ENCODE measurements around the gene IL10RB.

DNA sequence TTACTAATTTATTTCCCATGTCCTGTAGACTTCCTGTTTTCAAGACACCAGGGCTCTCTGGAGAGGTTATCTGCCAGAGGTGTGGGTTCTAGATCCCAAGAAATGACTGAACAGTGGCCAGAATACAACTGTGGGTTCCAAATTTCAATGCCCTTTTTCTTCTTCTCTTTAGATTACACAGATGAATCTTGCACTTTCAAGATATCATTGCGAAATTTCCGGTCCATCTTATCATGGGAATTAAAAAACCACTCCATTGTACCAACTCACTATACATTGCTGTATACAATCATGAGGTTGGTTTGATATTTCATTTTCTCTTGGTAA is 21.4 kb upstream of the IL10RB start:
- TF ChIP-seq, protein P1, sequence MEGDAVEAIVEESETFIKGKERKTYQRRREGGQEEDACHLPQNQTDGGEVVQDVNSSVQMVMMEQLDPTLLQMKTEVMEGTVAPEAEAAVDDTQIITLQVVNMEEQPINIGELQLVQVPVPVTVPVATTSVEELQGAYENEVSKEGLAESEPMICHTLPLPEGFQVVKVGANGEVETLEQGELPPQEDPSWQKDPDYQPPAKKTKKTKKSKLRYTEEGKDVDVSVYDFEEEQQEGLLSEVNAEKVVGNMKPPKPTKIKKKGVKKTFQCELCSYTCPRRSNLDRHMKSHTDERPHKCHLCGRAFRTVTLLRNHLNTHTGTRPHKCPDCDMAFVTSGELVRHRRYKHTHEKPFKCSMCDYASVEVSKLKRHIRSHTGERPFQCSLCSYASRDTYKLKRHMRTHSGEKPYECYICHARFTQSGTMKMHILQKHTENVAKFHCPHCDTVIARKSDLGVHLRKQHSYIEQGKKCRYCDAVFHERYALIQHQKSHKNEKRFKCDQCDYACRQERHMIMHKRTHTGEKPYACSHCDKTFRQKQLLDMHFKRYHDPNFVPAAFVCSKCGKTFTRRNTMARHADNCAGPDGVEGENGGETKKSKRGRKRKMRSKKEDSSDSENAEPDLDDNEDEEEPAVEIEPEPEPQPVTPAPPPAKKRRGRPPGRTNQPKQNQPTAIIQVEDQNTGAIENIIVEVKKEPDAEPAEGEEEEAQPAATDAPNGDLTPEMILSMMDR (IDR thresholded peaks at IDR 0.05), result no peak
- TF ChIP-seq POLR2A (IDR thresholded peaks at IDR 0.05), result no peak
